ENCODE measurements around the gene ESRRA.

Gene ESRRA

GRCh38 chr11:64358907-64359711 is 53.8 kb downstream of the ESRRA start, which contains the start of gene RPS6KA4:
Gene RPS6KA4, plus strand, starts transcription at chr11:64359162. Its CDS starts 74 bp downstream, at chr11:64359236.
- Mint-ChIP-seq H3K27ac (no peak within 1 kb of the TSS), H3K27me3 (ENCODE audit: low read depth, poor library complexity) (peaks cover 4% of the 10 kb centered on the region), H3K36me3 (ENCODE audit: low read depth) (peaks cover 13% of the 10 kb centered on the region), H3K9me3 (no peaks in the 10 kb centered on the region), H3K4me1 (peaks cover 34% of the 10 kb centered on the region), H3K4me3 (peak within 1 kb of the TSS; percentile 81)
- DNase-seq: peak; percentile 69
- TF ChIP-seq, protein P1, sequence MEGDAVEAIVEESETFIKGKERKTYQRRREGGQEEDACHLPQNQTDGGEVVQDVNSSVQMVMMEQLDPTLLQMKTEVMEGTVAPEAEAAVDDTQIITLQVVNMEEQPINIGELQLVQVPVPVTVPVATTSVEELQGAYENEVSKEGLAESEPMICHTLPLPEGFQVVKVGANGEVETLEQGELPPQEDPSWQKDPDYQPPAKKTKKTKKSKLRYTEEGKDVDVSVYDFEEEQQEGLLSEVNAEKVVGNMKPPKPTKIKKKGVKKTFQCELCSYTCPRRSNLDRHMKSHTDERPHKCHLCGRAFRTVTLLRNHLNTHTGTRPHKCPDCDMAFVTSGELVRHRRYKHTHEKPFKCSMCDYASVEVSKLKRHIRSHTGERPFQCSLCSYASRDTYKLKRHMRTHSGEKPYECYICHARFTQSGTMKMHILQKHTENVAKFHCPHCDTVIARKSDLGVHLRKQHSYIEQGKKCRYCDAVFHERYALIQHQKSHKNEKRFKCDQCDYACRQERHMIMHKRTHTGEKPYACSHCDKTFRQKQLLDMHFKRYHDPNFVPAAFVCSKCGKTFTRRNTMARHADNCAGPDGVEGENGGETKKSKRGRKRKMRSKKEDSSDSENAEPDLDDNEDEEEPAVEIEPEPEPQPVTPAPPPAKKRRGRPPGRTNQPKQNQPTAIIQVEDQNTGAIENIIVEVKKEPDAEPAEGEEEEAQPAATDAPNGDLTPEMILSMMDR (IDR thresholded peaks at IDR 0.05): no peak

DNA sequence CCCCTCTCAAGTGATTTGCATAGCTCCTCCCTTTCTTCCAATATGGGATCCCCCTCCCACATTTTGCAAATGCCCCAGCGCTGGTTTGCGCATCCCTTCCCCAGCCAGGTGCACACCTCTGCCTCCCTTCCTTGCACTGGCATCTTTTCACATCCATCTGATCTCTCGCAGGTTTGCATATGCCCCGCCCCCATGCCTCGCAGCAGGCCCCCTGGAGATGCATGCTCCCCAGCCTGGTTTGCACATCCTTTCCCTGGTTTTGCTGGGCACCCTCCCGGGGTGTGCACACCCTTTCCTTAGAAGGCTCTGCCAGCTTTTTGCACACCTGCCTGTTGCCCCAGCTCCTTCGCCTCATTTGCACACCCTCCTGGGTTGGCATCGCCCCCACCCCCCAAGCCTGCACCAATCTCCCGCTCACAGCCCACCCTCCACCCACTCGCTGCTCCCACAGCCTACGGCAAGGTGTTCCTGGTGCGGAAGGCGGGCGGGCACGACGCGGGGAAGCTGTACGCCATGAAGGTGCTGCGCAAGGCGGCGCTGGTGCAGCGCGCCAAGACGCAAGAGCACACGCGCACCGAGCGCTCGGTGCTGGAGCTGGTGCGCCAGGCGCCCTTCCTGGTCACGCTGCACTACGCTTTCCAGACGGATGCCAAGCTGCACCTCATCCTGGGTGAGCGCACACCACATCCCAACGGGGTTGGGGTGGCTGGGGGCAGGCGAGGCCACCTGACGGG is 54.6 kb downstream of the ESRRA start:
- H3K9me3 Mint-ChIP-seq: no peaks in the 10 kb centered on the region
- H3K36me3 Mint-ChIP-seq (ENCODE audit: low read depth): peaks cover 18% of the 10 kb centered on the region
- peaks cover 4% of the 10 kb centered on the region for H3K27me3 Mint-ChIP-seq (ENCODE audit: low read depth, poor library complexity)
- no peak overlapping the region for H3K27ac Mint-ChIP-seq
- TF ChIP-seq, protein P1 (IDR thresholded peaks at IDR 0.05): no peak
- H3K4me1 Mint-ChIP-seq: peaks cover 34% of the 10 kb centered on the region
- no peak for DNase-seq
- H3K4me3 Mint-ChIP-seq: peak overlapping the region; percentile 81

- TF ChIP-seq, protein P1 (IDR thresholded peaks at IDR 0.05): no peak
- H3K27ac Mint-ChIP-seq: no peak overlapping the region
- H3K9me3 Mint-ChIP-seq: no peaks in the 10 kb centered on the region
- peaks cover 24% of the 10 kb centered on the region for H3K36me3 Mint-ChIP-seq (ENCODE audit: low read depth)
- DNase-seq: no peak
- H3K27me3 Mint-ChIP-seq (ENCODE audit: low read depth, poor library complexity): peaks cover 4% of the 10 kb centered on the region
- peak overlapping the region; percentile 57 for H3K4me3 Mint-ChIP-seq
- H3K4me1 Mint-ChIP-seq: peaks cover 31% of the 10 kb centered on the region
Observed at GRCh38 chr11:64360448-64360921, 55.2 kb downstream of the ESRRA start.

DNA sequence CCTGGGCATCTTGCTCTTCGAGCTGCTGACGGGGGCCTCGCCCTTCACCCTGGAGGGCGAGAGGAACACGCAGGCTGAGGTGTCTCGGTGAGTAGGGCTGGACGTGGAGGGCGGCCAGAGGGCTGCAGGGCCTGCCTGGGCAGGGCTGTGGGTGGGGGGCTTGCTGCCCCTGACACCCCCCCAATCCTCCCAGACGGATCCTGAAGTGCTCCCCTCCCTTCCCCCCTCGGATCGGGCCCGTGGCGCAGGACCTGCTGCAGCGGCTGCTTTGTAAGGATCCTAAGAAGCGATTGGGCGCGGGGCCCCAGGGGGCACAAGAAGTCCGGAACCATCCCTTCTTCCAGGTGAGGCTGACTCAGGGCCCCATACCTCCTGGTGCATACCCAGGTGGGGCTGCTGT is 56.3 kb downstream of the ESRRA start:
- Mint-ChIP-seq H3K9me3 (no peaks in the 10 kb centered on the region), H3K4me3 (no peak overlapping the region), H3K27me3 (ENCODE audit: low read depth, poor library complexity) (peaks cover 3% of the 10 kb centered on the region), H3K4me1 (peaks cover 25% of the 10 kb centered on the region), H3K27ac (no peak overlapping the region), H3K36me3 (ENCODE audit: low read depth) (peaks cover 36% of the 10 kb centered on the region)
- DNase-seq: no peak
- TF ChIP-seq, protein P1 (IDR thresholded peaks at IDR 0.05): no peak

DNA sequence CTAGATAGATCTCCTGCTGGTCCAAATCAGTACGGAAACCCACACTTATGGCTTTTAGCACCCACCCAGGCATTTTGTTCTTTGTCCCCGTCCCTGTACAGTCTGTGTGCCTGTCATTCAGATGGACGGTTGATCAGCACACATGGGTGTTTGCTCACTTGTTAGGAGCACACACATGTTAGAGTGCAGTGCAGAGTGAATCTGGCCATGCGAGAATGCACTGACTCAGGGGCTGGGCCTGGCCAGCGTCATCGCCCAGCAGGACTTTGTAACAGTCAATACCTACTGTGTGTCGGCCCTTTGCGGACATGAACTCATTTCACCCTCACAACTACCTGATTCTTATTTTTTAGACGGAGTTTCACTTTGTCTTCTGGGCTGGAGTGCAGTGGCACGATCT is 57.0 kb downstream of the ESRRA start:
- TF ChIP-seq, protein P1 (IDR thresholded peaks at IDR 0.05): no peak
- Mint-ChIP-seq H3K9me3 (no peaks in the 10 kb centered on the region), H3K4me1 (peaks cover 23% of the 10 kb centered on the region), H3K27me3 (ENCODE audit: low read depth, poor library complexity) (no peaks in the 10 kb centered on the region), H3K36me3 (ENCODE audit: low read depth) (peaks cover 39% of the 10 kb centered on the region), H3K4me3 (no peak overlapping the region), H3K27ac (no peak overlapping the region)
- no peak for DNase-seq

Data from nephron progenitor cell (in vitro differentiated cells).